ENCODE results near the gene HPN.
"Not testable (repeated sequence)": the region's sequence is repeated elsewhere in the genome, so short reads cannot be mapped to it uniquely, and the experiment has no call there.

Gene HPN

GRCh38 chr19:35027009-35027408 is 14.5 kb upstream of the HPN start:
- in situ Hi-C loops (cut with MboI; ENCODE audit: low sequenced_read_pairs), result no loop called here

DNA sequence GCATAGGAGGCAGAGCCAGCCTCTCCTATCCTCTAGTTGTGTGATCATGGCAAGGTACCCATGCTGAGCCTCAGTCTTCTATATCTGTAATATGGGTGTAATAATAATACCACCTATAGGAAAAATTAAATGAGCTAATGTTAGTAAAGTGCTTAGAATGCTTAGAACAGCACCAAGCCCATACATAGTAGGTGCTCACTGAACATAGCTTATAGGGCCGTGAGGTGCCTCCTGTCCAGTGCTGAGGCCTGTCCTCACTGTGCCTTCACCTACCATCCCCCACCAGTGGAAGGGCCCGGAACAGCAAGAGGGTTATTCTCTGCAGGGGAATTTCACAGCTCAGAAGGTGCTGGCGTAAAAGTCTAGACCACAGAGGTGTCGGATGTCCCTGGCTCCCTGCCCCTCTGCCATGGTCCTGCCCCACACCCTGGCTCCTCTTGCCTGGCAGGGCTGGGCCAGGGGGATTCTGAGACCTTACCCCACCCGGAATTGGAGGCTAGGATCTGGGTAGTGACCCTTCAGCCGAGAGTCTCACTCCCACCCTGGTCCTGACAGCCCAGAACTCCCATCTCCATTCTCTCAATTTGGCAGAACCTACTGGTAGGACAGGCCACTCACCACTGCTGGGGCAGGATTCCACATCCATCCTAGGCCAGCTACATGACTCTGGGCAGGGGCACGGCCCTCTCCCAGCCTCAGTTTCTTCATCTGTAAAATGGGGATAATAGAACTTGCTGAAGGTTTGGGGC is 13.5 kb upstream of the HPN start:
- in situ Hi-C loops (cut with MboI; ENCODE audit: low sequenced_read_pairs), result no loop called here

- in situ Hi-C loops (cut with MboI; ENCODE audit: low sequenced_read_pairs), result not testable (repeated sequence)
These were observed 13.0 kb upstream of the HPN start for GRCh38 chr19:35028600-35028885.

DNA sequence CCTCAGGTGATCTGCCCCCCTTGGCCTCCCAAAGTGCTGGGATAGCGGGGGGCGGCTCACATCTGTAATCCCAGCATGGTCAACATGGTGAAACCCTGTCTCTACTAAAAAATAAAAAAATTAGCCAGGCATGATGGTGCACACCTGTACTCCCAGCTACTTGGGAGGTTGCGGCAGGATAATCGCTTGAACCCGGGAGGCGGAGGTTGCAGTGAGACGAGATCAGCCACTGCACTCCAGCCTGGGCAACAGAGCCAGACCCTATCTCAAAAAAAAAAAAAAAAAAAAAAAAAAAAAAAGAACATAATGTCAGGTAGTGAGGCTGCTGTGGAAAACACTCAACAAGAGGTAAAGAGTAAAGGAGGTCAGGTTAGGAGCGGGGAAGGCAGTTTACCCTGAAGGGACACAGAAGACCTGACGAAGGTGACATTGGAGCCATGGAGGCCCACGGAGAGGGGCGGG is 12.2 kb upstream of the HPN start:
- in situ Hi-C loops (cut with MboI; ENCODE audit: low sequenced_read_pairs), result not testable (repeated sequence)

- in situ Hi-C loops (cut with MboI; ENCODE audit: low sequenced_read_pairs), result no loop called here
These were observed 11.7 kb upstream of the HPN start for GRCh38 chr19:35029737-35030256.

GRCh38 chr19:35030257-35031071 is 11.1 kb upstream of the HPN start, which contains the start of gene SCN1B:
Gene SCN1B (plus strand): TSS chr19:35030470. CDS start chr19:35030821, 351 bp downstream.
- in situ Hi-C loops (cut with MboI; ENCODE audit: low sequenced_read_pairs), result no loop called here

DNA sequence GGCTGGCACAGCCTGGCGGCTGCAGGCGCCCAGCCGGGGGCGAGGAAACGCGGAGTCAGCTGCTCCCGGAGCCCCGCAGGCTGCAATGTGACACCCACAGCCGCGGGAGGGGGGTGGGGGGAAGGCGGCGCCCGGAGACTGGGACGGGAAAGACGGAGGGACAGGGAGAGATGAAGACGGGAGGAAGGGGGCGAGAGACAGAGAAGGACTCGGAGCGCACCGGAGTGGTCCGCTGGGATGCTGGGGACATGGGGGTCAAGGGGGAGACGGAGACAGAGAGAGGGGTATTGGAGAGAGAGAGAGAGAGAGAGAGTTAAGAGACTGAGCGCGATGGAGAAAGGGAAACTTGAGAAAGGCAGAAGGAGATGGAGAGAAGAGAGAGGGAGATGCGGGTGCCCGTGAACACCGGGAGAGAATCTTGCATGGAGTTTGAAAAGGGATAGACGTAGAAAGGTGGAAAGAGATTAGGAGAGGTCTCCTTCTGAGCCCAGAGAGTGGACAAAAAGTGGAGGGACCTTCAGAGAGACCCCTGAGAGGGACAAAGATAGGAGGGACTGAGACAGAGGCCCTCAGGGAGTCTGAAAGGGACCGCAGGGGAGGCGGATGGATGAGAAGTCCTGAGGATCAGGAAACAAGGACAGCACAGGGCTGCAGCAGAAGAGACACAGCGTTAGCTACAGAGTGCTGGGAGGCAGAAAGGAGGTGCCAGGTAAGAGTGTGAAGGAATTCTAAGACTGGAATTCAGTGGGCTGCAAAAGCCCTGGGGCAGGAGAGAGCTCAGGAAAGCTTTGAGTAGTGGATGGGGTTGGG is 10.2 kb upstream of the HPN start:
- in situ Hi-C loops (cut with MboI; ENCODE audit: low sequenced_read_pairs), result no loop called here

GRCh38 chr19:35032356-35032865 is 9.1 kb upstream of the HPN start:
- in situ Hi-C loops (cut with MboI; ENCODE audit: low sequenced_read_pairs), result no loop called here

GRCh38 chr19:35033067-35034004 is 8.2 kb upstream of the HPN start:
- in situ Hi-C loops (cut with MboI; ENCODE audit: low sequenced_read_pairs), result no loop called here

DNA sequence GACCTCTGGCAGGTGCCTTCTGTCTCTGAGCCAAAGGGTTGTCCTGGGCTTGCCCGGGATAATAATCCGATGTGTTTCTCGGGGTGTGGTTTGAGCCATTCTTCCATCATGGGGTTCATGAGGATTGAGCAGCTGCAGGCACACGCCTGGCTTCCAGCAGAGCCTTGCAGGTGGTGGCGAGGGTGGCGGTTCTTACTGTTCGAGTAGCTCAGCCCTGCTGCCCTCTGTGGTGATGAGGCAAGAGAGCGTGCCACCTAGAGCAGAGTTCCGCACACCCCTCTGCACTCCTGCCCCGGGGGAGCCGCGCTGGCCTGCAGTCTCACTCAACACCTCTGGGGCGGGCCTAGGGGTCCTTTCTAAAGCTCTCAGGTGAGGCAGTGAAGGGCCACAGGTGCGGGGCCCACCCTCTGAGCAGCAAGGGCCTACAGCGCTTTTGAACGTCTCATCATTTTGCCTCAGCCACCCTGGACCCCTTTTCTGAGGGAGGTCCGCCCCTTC is 7.5 kb upstream of the HPN start:
- in situ Hi-C loops (cut with MboI; ENCODE audit: low sequenced_read_pairs), result no loop called here

GRCh38 chr19:35034588-35035382 is 6.7 kb upstream of the HPN start:
- in situ Hi-C loops (cut with MboI; ENCODE audit: low sequenced_read_pairs), result no loop called here

GRCh38 chr19:35037716-35038622 is 3.6 kb upstream of the HPN start:
- in situ Hi-C loops (cut with MboI; ENCODE audit: low sequenced_read_pairs), result no loop called here

- in situ Hi-C loops (cut with MboI; ENCODE audit: low sequenced_read_pairs), result no loop called here
These were observed 2.7 kb upstream of the HPN start for GRCh38 chr19:35038623-35039512.

GRCh38 chr19:35039881-35040825 is 1.4 kb upstream of the HPN start:
- in situ Hi-C loops (cut with MboI; ENCODE audit: low sequenced_read_pairs), result no loop called here

GRCh38 chr19:35040826-35041547 is 534 bp upstream of the HPN start:
- in situ Hi-C loops (cut with MboI; ENCODE audit: low sequenced_read_pairs), result no loop called here
